GM19467 (cell line): ENCODE results near the gene NBPF6.
"Not testable (repeated sequence)": the region's sequence is repeated elsewhere in the genome, so short reads cannot be mapped to it uniquely, and the experiment has no call there.

Experiments used
- ATAC-seq: cut with Tn5 transposase; IDR thresholded peaks from one replicate; pipeline ENCODE4 v1.9.1; 2021; ENCODE audit warnings: mild to moderate bottlenecking, moderate library complexity; ENCODE audit not compliant: unreplicated experiment

NBPF6 gene

DNA sequence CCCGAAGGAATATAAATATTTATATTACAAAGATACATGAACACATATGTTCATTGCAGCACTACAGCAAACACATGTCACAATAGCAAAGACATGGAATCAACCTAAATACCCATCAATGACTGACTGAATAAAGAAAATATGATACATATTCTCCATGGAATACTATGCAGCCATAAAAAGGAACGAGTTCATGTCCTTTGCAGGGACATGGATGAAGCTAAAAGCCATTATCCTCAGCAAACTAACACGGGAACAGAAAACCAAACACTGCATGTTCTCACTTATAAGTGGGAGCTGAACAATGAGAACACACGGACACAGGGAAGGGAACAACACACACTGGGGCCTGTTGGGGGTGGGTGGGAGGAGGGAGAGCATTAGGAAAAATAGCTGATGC, 46.7 kb downstream of the NBPF6 start:
- ATAC-seq: not testable (repeated sequence)

DNA sequence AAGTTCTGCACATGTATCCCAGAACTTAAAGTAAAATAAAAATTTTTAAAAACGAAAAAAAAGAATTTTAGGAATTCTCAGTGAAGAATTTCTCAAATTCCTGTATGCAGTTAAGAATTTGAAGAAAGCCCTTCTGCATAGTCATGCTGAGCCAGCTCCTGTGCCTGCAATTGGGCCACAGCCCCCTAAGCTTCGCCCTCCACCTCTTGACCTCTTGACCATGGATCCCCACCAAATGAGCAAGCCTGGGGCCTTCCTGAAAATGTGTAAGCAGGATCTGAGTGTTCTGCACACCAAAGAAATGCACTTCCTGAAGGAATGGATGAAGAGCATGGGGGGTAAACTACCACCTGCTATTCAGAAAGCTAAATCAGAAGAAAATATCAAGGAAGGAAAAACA, 52.0 kb downstream of the NBPF6 start:
- ATAC-seq: no peak

DNA sequence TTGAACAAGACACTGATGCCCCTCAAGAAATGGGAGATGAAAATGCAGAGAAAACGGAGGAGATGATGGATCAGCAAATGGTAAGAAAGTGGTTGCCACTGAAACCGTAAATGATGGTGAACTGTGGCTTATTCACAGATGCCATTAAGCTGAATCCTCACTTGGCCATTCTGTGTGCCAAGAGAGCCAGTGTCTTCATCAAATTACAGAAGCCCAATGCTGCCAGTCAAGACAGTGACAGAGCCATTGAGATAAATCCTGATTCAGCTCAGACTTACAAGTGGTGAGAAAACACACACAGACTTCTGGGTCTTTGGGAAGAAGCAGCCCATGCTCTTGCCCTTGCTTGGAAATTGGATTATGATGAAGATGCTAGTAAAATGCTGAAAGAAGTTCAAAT, 52.5 kb downstream of the NBPF6 start:
- no peak for ATAC-seq

DNA sequence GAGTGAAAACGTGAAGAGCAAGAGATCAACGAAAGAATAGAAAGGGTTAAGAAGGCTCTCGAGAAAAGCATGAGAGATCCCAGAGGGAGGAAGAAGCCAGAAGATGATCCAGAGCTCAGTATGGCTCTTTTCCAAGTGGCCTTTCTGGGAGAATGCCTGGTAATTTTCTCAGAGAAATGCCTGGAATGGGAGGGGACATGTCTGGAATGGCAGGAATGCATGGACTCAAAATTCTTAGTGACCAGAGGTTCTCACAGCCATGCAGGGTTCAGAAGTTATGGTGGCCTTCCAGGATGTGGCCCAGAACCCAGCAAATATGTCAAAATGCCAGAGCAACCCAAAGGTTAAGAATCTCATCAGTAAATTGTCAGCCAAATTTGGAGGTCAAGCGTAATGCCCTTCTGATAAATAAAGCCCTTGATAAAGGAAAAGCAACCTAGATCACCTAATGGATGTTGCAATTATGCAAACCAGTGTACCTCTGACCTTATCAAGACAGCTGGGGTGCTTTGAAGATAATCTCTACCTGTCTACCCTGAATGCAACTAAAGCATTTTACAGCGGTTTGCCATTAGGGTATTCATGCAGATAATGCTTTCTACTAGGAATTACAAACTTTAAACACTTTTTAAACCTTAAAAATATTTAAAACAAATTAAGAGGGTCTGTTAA, 53.1 kb downstream of the NBPF6 start:
- no peak for ATAC-seq

DNA sequence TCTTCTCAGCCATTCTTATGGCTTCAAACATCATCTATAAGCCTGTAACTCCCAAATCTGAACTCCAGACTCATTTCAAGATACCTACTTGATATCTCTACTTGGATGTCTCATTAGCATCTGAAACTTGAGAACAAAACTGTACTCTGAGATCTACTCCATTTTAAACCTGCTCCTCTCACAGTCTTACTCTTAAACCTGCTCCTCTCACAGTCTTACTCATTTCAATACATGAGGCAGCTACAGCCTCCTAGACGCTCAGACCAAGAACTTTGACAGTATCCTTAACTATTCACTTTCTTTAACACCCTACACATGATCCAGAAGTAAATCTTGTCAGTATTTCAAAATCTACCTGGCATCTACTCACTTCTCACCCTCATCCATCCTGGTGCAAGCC, 54.3 kb downstream of the NBPF6 start:
- ATAC-seq: no peak

GRCh38 chr1:108505763-108506070, 55.6 kb downstream of the NBPF6 start:
- no peak for ATAC-seq

DNA sequence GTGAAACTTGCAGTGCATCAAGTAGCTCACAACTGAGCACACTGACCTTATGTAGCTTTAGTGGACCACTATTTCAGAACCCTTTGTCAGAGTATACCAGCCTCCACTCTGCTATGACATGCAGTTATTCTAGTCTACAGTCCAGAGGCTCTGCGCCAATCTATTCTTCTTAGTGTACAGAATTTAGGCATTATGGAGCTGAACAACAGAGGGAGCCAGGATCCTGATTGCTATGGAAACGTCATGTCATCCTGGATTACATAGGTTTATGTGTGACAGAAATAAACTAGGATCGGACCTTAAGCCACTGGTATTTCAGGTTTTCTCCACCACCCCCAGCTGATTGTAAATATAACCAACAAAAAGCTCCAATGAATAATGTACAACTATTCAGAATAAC, 61.6 kb downstream of the NBPF6 start:
- no peak for ATAC-seq

DNA sequence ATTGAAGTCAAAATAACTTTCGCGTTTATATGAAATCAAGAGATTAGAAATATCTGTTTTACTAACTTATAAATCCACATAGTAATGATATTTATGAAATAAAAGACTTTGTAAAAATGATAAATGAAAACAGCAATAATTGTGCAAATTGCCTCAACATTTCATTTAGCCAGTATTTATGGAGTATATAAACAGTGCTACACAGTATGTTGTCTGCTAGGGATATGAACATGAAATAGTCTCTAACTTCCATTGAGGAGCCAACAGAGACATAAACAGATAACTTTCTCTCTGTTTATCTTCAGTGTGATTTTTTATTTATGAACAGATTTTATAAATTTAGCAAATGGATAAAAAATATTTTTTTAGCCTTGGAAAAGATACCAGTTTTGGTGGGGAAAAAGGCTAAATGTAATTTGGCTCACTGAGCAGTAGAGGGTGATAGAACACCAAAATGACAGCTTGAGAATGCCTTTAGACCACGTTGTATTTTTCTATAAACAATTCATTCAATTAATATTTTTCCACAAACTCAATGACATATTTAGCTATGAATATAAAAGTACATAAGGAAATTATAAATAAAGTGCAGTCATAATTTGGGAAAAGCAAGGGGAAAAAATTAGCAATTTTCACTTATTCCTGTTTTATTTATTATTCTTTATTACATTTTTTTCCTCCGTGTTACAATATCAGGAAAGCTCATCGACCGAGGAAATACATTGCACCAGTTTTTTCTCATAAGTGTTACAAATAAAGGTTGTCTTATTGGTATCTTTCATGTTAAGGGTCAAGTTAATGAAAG, 62.3 kb downstream of the NBPF6 start:
- no peak for ATAC-seq

GRCh38 chr1:108513044-108513415, 62.9 kb downstream of the NBPF6 start:
- ATAC-seq: no peak

GRCh38 chr1:108513914-108514313, 63.8 kb downstream of the NBPF6 start:
- ATAC-seq: not testable (repeated sequence)

DNA sequence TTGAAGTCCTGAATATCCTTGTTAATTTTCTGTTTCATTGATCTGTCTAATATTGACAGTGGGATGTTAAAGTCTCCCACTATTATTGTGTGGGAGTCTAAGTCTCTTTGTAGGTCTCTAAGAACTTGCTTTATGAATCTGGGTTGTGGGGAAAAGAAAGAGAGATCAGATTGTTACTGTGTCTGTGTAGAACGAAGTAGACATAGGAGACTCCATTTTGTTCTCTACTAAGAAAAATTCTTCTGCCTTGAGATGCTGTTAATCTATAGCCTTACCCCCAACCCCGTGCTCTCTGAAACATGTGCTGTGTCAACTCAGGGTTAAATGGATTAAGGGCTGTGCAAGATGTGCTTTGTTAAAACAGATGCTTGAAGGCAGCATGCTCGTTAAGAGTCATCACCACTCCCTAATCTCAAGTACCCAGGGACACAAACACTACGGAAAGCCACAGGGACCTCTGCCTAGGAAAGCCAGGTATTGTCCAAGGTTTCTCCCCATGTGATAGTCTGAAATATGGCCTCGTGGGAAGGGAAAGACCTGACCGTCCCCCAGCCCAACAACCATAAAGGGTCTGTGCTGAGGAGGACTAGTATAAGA, 67.3 kb downstream of the NBPF6 start:
- ATAC-seq: not testable (repeated sequence)
